ENCODE results near the gene SHANK2. TPM values are rescaled to one million over a fixed set of nuclear protein-coding genes. Genes with fewer than 3 reads are reported as not detected.
A peak's percentile ranks its signal among the peaks of the same experiment; 100 is the strongest.

The SHANK2 gene
- polyA plus RNA-seq, 4 donors, result 2.2 to 15.3 (median 3.8) TPM

DNA sequence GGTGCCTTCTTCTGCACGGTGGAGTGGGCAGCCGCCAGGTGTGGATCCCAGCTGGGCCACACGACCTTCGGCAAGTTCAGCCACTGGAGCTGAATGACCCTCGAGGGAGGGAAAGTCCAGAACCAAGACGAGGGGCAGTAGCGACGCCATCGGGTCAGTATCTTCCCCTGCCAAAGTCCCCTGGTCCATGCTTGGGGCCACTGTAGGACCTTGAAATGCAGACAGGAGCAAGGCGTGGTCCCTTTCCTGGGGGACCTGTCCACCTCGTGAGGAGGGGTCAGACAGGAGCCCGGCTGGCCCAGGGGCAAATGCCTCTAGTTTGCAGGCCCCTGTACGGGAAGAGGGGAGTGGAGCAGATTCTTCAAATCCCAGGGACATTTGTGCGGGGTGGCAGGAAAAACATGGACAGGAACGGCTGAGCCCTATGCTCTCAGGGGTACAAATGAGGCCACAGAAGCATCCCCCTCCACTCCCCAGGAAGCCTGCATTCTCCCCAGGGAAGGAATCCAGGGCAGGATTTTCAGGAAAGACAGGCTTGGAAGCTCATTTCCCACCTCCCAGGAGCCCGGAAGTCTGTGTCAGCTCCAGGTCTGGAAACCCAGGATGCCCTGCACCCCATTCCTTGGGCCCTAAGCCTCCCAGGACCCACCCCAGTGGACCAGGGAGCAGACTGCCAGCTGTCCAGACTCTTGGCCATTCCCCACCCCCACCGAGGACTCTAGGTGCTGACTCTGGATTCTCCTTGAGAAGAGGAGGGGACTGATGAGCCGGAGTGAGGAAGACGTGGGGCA lies 6.6 kb downstream of the SHANK2 start:
- 65 to 78% (median 74%) methylated on average over 19 of the region's 19 CpGs for WGBS, 3 donors
- H3K27ac ChIP-seq (ENCODE audit: low read depth in 1 of 3, low read length in 2 of 3), result no peak overlapping the region
- H3K27me3 ChIP-seq (ENCODE audit: control insufficient read depth in 3 of 3, insufficient read depth in 3 of 3, low read length in 3 of 3), result peaks cover 0 to 5% (median 3%) of the 10 kb centered on the region in 3 donors
- no peaks in the 10 kb centered on the region for H3K9me3 ChIP-seq (ENCODE audit: control insufficient read depth in 2 of 2, insufficient read depth in 1 of 2, low read depth in 1 of 2, low read length in 1 of 2)
- DNase-seq, result no peak
- no peak overlapping the region for H3K4me3 ChIP-seq (ENCODE audit: low read depth in 1 of 3, low read length in 3 of 3)
- H3K36me3 ChIP-seq (ENCODE audit: control insufficient read depth in 3 of 3, insufficient read depth in 2 of 3, low read depth in 1 of 3, low read length in 3 of 3), result peaks cover 0 to 21% (median 0%) of the 10 kb centered on the region in 3 donors
- H3K4me1 ChIP-seq (ENCODE audit: control insufficient read depth in 3 of 3, insufficient read depth in 2 of 3, low read depth in 1 of 3, low read length in 2 of 3), result peaks cover 0 to 22% (median 0%) of the 10 kb centered on the region in 3 donors
- FAIRE-seq, result no peak

GRCh38 chr11:71244116-71244810 lies 8.1 kb downstream of the SHANK2 start:
- no peak for FAIRE-seq
- WGBS, 3 donors, result 74 to 88% (median 83%) methylated on average over 12 of the region's 12 CpGs
- no peak for DNase-seq
- no peak overlapping the region for H3K27ac ChIP-seq (ENCODE audit: low read depth in 1 of 3, low read length in 2 of 3)
- H3K9me3 ChIP-seq (ENCODE audit: control insufficient read depth in 2 of 2, insufficient read depth in 1 of 2, low read depth in 1 of 2, low read length in 1 of 2), result no peaks in the 10 kb centered on the region
- H3K4me3 ChIP-seq (ENCODE audit: low read depth in 1 of 3, low read length in 3 of 3), result no peak overlapping the region
- peaks cover 0 to 19% (median 0%) of the 10 kb centered on the region in 3 donors for H3K4me1 ChIP-seq (ENCODE audit: control insufficient read depth in 3 of 3, insufficient read depth in 2 of 3, low read depth in 1 of 3, low read length in 2 of 3)
- H3K36me3 ChIP-seq (ENCODE audit: control insufficient read depth in 3 of 3, insufficient read depth in 2 of 3, low read depth in 1 of 3, low read length in 3 of 3), result peaks cover 0 to 36% (median 0%) of the 10 kb centered on the region in 3 donors
- peaks cover 0 to 3% (median 0%) of the 10 kb centered on the region in 3 donors for H3K27me3 ChIP-seq (ENCODE audit: control insufficient read depth in 3 of 3, insufficient read depth in 3 of 3, low read length in 3 of 3)

GRCh38 chr11:71242391-71242790 lies 10.0 kb downstream of the SHANK2 start:
- peaks cover 0 to 3% (median 0%) of the 10 kb centered on the region in 3 donors for H3K27me3 ChIP-seq (ENCODE audit: control insufficient read depth in 3 of 3, insufficient read depth in 3 of 3, low read length in 3 of 3)
- peaks cover 0 to 19% (median 0%) of the 10 kb centered on the region in 3 donors for H3K4me1 ChIP-seq (ENCODE audit: control insufficient read depth in 3 of 3, insufficient read depth in 2 of 3, low read depth in 1 of 3, low read length in 2 of 3)
- no peaks in the 10 kb centered on the region for H3K9me3 ChIP-seq (ENCODE audit: control insufficient read depth in 2 of 2, insufficient read depth in 1 of 2, low read depth in 1 of 2, low read length in 1 of 2)
- H3K36me3 ChIP-seq (ENCODE audit: control insufficient read depth in 3 of 3, insufficient read depth in 2 of 3, low read depth in 1 of 3, low read length in 3 of 3), result peaks cover 0 to 37% (median 0%) of the 10 kb centered on the region in 3 donors
- no peak overlapping the region for H3K4me3 ChIP-seq (ENCODE audit: low read depth in 1 of 3, low read length in 3 of 3)
- 65 to 72% (median 69%) methylated on average over 6 of the region's 6 CpGs for WGBS, 3 donors
- no peak overlapping the region for H3K27ac ChIP-seq (ENCODE audit: low read depth in 1 of 3, low read length in 2 of 3)
- FAIRE-seq, result no peak
- peak in 1 of 2 donors; percentile 37 for DNase-seq

- Histone ChIP-seq H3K9me3 (ENCODE audit: control insufficient read depth in 2 of 2, insufficient read depth in 1 of 2, low read depth in 1 of 2, low read length in 1 of 2) (no peaks in the 10 kb centered on the region), H3K27ac (ENCODE audit: low read depth in 1 of 3, low read length in 2 of 3) (peak overlapping the region; percentile 3 to 27 (median 16)), H3K27me3 (ENCODE audit: control insufficient read depth in 3 of 3, insufficient read depth in 3 of 3, low read length in 3 of 3) (peaks cover 0 to 3% (median 0%) of the 10 kb centered on the region in 3 donors), H3K4me3 (ENCODE audit: low read depth in 1 of 3, low read length in 3 of 3) (no peak overlapping the region), H3K36me3 (ENCODE audit: control insufficient read depth in 3 of 3, insufficient read depth in 2 of 3, low read depth in 1 of 3, low read length in 3 of 3) (peaks cover 0 to 38% (median 0%) of the 10 kb centered on the region in 3 donors), H3K4me1 (ENCODE audit: control insufficient read depth in 3 of 3, insufficient read depth in 2 of 3, low read depth in 1 of 3, low read length in 2 of 3) (peaks cover 0 to 19% (median 0%) of the 10 kb centered on the region in 3 donors)
- FAIRE-seq, result no peak
- DNase-seq, result no peak
- WGBS, 3 donors, result 85 to 93% (median 90%) methylated on average over 6 of the region's 6 CpGs
Measured at GRCh38 chr11:71241721-71242259, 10.6 kb downstream of the SHANK2 start.

DNA sequence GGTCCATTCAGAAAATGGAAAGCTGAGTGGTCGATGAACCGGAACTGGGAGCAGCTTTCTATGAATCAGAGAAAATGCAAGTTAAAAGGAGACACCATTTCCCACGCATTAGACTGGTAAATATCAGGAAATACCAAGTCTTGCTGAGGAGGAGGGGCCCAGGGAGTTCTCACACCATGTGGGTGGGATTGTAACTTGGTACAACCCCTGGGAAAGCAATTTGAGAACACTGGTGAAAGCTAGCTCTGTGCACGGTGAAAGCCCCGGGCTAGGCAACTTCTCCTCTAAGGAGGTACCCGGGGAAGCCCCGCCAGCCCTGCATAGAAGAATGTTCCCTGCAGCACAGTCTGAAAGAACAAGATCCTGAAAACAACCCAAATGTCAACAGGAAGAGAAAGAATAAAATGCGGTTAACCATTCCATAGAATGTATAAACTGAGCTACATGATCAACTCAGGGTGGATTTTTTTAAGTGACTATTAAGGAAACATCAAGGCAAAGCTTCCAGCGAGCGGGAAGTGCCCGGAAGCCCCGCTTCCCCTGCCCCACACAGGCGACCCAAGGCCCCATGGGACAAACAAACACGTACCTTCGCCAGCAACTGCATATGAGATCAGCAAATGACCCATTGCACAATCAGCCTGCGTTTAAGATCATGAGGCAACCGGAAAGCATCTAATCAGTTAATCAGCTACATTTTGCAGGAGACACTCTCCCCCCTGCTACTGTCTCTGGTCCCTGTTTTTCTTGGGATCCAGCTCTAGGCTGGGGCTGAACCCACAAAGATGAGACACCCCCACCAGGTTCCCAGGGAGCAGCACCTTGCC lies 11.3 kb downstream of the SHANK2 start:
- H3K36me3 ChIP-seq (ENCODE audit: control insufficient read depth in 3 of 3, insufficient read depth in 2 of 3, low read depth in 1 of 3, low read length in 3 of 3), result peaks cover 0 to 43% (median 0%) of the 10 kb centered on the region in 3 donors
- H3K4me3 ChIP-seq (ENCODE audit: low read depth in 1 of 3, low read length in 3 of 3), result no peak overlapping the region
- H3K9me3 ChIP-seq (ENCODE audit: control insufficient read depth in 2 of 2, insufficient read depth in 1 of 2, low read depth in 1 of 2, low read length in 1 of 2), result no peaks in the 10 kb centered on the region
- peak; percentile 15 to 90 for DNase-seq
- no peak for FAIRE-seq
- peaks cover 0 to 3% (median 0%) of the 10 kb centered on the region in 3 donors for H3K27me3 ChIP-seq (ENCODE audit: control insufficient read depth in 3 of 3, insufficient read depth in 3 of 3, low read length in 3 of 3)
- H3K27ac ChIP-seq (ENCODE audit: low read depth in 1 of 3, low read length in 2 of 3), result peak overlapping the region; percentile 16 to 35 (median 34)
- H3K4me1 ChIP-seq (ENCODE audit: control insufficient read depth in 3 of 3, insufficient read depth in 2 of 3, low read depth in 1 of 3, low read length in 2 of 3), result peaks cover 0 to 19% (median 0%) of the 10 kb centered on the region in 3 donors
- WGBS, 3 donors, result 31 to 66% (median 62%) methylated on average over 17 of the region's 17 CpGs

DNA sequence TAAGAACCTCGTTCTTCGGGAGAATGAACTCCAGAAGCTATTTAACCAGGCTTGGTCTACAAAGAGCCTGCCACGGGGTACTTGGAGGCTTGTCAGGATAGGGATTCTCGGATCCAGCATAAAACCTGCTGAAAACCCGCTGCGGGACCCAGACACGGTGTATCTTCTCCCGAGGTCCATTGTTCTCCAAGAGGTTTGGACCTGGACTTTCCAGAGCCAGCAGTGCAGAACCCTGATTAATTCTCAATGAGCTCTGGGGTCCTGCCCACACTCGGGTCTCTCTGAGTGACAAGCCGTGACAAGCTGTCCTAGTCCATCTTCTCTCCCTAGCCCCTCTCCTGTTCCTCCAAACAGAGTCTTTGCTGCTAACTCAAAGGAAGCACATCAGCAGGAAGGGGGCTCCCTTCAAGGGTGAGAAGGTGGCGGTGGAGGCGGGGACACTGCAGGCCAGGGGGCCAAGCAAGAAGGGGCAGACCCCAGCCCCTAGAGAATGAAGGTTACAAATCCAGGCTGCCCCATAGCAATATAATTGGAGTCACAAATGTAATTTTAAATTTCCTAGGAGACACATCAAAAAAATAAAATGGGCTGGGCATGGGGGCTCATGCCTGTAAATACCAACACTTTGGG lies 12.2 kb downstream of the SHANK2 start:
- DNase-seq (no peak), FAIRE-seq (no peak)
- WGBS, 3 donors, result 88 to 90% (median 88%) methylated on average over 12 of the region's 12 CpGs

GRCh38 chr11:71239581-71239980 lies 12.8 kb downstream of the SHANK2 start:
- Histone ChIP-seq H3K36me3 (ENCODE audit: control insufficient read depth in 3 of 3, insufficient read depth in 2 of 3, low read depth in 1 of 3, low read length in 3 of 3) (peaks cover 0 to 46% (median 0%) of the 10 kb centered on the region in 3 donors), H3K27ac (ENCODE audit: low read depth in 1 of 3, low read length in 2 of 3) (no peak overlapping the region), H3K4me3 (ENCODE audit: low read depth in 1 of 3, low read length in 3 of 3) (no peak overlapping the region), H3K27me3 (ENCODE audit: control insufficient read depth in 3 of 3, insufficient read depth in 3 of 3, low read length in 3 of 3) (no peaks in the 10 kb centered on the region), H3K4me1 (ENCODE audit: control insufficient read depth in 3 of 3, insufficient read depth in 2 of 3, low read depth in 1 of 3, low read length in 2 of 3) (peaks cover 0 to 19% (median 0%) of the 10 kb centered on the region in 3 donors), H3K9me3 (ENCODE audit: control insufficient read depth in 2 of 2, insufficient read depth in 1 of 2, low read depth in 1 of 2, low read length in 1 of 2) (no peaks in the 10 kb centered on the region)
- FAIRE-seq (no peak), DNase-seq (no peak)
- WGBS, 3 donors, result 77 to 97% (median 81%) methylated on average over 7 of the region's 7 CpGs

More for the DNA sequence above, 12.2 kb downstream of the SHANK2 start:
- Histone ChIP-seq H3K9me3 (ENCODE audit: control insufficient read depth in 2 of 2, insufficient read depth in 1 of 2, low read depth in 1 of 2, low read length in 1 of 2) (no peaks in the 10 kb centered on the region), H3K36me3 (ENCODE audit: control insufficient read depth in 3 of 3, insufficient read depth in 2 of 3, low read depth in 1 of 3, low read length in 3 of 3) (peaks cover 0 to 45% (median 0%) of the 10 kb centered on the region in 3 donors), H3K4me1 (ENCODE audit: control insufficient read depth in 3 of 3, insufficient read depth in 2 of 3, low read depth in 1 of 3, low read length in 2 of 3) (peaks cover 0 to 19% (median 0%) of the 10 kb centered on the region in 3 donors), H3K27ac (ENCODE audit: low read depth in 1 of 3, low read length in 2 of 3) (peak overlapping the region in 1 of 3 donors; percentile 35), H3K4me3 (ENCODE audit: low read depth in 1 of 3, low read length in 3 of 3) (no peak overlapping the region), H3K27me3 (ENCODE audit: control insufficient read depth in 3 of 3, insufficient read depth in 3 of 3, low read length in 3 of 3) (no peaks in the 10 kb centered on the region)
